Erythroblast (primary cell): ENCODE data around the gene LRP5.

Source experiments
- DNase-seq, 2 experiments: peaks; one replicate each; lab custom pipeline; 2025; lab: John Stamatoyannopoulos, UW
- GATA1 ChIP-seq: IDR thresholded peaks from 2 replicates; pipeline ENCODE4 v1.6.1; 2011; ENCODE audit warnings: low read depth, mild to moderate bottlenecking, control low read depth, low read length, moderate library complexity
- POLR2A ChIP-seq: IDR thresholded peaks from 2 replicates; pipeline ENCODE4 v1.6.1; 2011; ENCODE audit warnings: mild to moderate bottlenecking, low read length

The LRP5 gene

GRCh38 chr11:68311160-68312116 is 953 bp upstream of the LRP5 start:
- peak; percentile 21 to 30 for DNase-seq
- TF ChIP-seq GATA1 (no peak), POLR2A (no peak)

- peak; percentile 56 to 68 for DNase-seq
- TF ChIP-seq POLR2A (no peak), GATA1 (no peak)
Measured at GRCh38 chr11:68312780-68313573, 586 bp downstream of the LRP5 start.

GRCh38 chr11:68313574-68314202 is 1.3 kb downstream of the LRP5 start:
- peak; percentile 65 to 67 for DNase-seq

GRCh38 chr11:68314203-68315170 is 2.1 kb downstream of the LRP5 start:
- peak; percentile 57 to 64 for DNase-seq
- TF ChIP-seq POLR2A (no peak), GATA1 (no peak)

More at GRCh38 chr11:68313574-68314202, 1.3 kb downstream of the LRP5 start:
- TF ChIP-seq GATA1 (no peak), POLR2A (peak; percentile 22)

- TF ChIP-seq GATA1 (no peak), POLR2A (no peak)
- DNase-seq = peak; percentile 28
Measured at GRCh38 chr11:68315171-68315920, 3.0 kb downstream of the LRP5 start.

- TF ChIP-seq GATA1 = no peak
- no peak for TF ChIP-seq POLR2A
- no peak for DNase-seq
Measured at GRCh38 chr11:68317147-68317785, 4.9 kb downstream of the LRP5 start.

- DNase-seq = no peak
- TF ChIP-seq GATA1 = no peak
- TF ChIP-seq POLR2A = no peak
Measured at GRCh38 chr11:68321293-68322051, 9.1 kb downstream of the LRP5 start.

- no peak for TF ChIP-seq GATA1
- TF ChIP-seq POLR2A = no peak
- DNase-seq = no peak
Measured at GRCh38 chr11:68322052-68322430, 9.7 kb downstream of the LRP5 start.

- no peak for DNase-seq
- TF ChIP-seq POLR2A (no peak), GATA1 (no peak)
Measured at GRCh38 chr11:68324241-68324640, 11.8 kb downstream of the LRP5 start.

- DNase-seq = no peak
- no peak for TF ChIP-seq GATA1
Measured at GRCh38 chr11:68324695-68325094, 12.3 kb downstream of the LRP5 start.

GRCh38 chr11:68325183-68325906 is 13.0 kb downstream of the LRP5 start:
- TF ChIP-seq GATA1 = no peak
- TF ChIP-seq POLR2A = no peak
- DNase-seq = no peak
